IMR-90 (cell line): Measurements from ENCODE around the gene KYNU. TPM values are rescaled to one million over a fixed set of nuclear protein-coding genes. Genes with fewer than 3 reads are reported as not detected.

Experiments
- ATAC-seq: fragments of 200-7000 bp; cut with Tn5 transposase; 2 replicates; pipeline ENCODE4 v1.9.1; 2020; ENCODE audit warnings: low read depth, mild to moderate bottlenecking, moderate library complexity
- BruUV-seq: library from RNA; stranded (reverse); fragments of 400-500 nt; replicated peaks from 2 replicates; lab custom pipeline; 2021; lab: Mats Ljungman, UMichigan
- CTCF ChIA-PET: fragments of 300-600 bp; formaldehyde crosslinking; extraction: SDS; loops from one replicate; lab custom pipeline; 2021; ENCODE audit warnings: antibody characterized with exemption; lab: Yijun Ruan, JAX
- POLR2A ChIA-PET: fragments of 300-600 bp; sonication (Branson Sonifier 250); formaldehyde crosslinking; loops from one replicate; lab custom pipeline; 2022; ENCODE audit warnings: antibody characterized with exemption; ENCODE audit not compliant: unreplicated experiment; lab: Charles Lee
- DNase-seq: peaks from one replicate; pipeline ENCODE4 v3.0.0; 2013
- H2AFZ ChIP-seq: replicated peaks from 2 replicates; pipeline ENCODE3; 2013; ENCODE audit warnings: low read length, mild to moderate bottlenecking; ENCODE audit not compliant: poor library complexity
- H2AK5ac ChIP-seq: 2 replicates; pipeline ENCODE4 v1.6.1; 2013; ENCODE audit warnings: low read depth, low read length, inconsistent platforms
- H2AK9ac ChIP-seq: replicated peaks from 2 replicates; pipeline ENCODE3; 2013; ENCODE audit warnings: mild to moderate bottlenecking, low read depth, low read length, moderate library complexity; ENCODE audit not compliant: poor library complexity
- H2BK120ac ChIP-seq: 2 replicates; pipeline ENCODE4 v1.6.1; 2013; ENCODE audit warnings: low read depth, low read length, inconsistent platforms
- H2BK15ac ChIP-seq: 3 replicates; pipeline ENCODE4 v1.6.1; 2013; ENCODE audit warnings: low read depth, low read length, inconsistent platforms
- H2BK20ac ChIP-seq: 2 replicates; pipeline ENCODE4 v1.6.1; 2013; ENCODE audit warnings: low read depth, mild to moderate bottlenecking, inconsistent platforms, low read length, moderate library complexity
- H2BK5ac ChIP-seq: 2 replicates; pipeline ENCODE4 v1.6.1; 2013; ENCODE audit warnings: mild to moderate bottlenecking, low read depth, low read length, inconsistent platforms; ENCODE audit not compliant: poor library complexity, severe bottlenecking
- H3K14ac ChIP-seq: replicated peaks from 2 replicates; pipeline ENCODE4 v1.6.1; 2013; ENCODE audit warnings: low read depth, low read length, inconsistent platforms
- H3K18ac ChIP-seq: 2 replicates; pipeline ENCODE4 v1.6.1; 2013; ENCODE audit warnings: low read depth, low read length, control low read depth
- H3K23ac ChIP-seq: 2 replicates; pipeline ENCODE4 v1.6.1; 2013; ENCODE audit warnings: low read depth, low read length, inconsistent platforms
- H3K27ac ChIP-seq: 2 replicates; pipeline ENCODE4 v1.5.1; 2013; ENCODE audit warnings: mild to moderate bottlenecking, control low read depth, low read length; ENCODE audit not compliant: insufficient read depth
- H3K27me3 ChIP-seq: 2 replicates; pipeline ENCODE4 v1.6.1; 2013; ENCODE audit warnings: low read length; ENCODE audit not compliant: control insufficient read depth, insufficient read depth
- H3K36me3 ChIP-seq: 2 replicates; pipeline ENCODE4 v1.6.1; 2013; ENCODE audit warnings: low read length, mixed read lengths; ENCODE audit not compliant: control insufficient read depth, insufficient read depth
- H3K4ac ChIP-seq: 2 replicates; pipeline ENCODE4 v1.6.1; 2013; ENCODE audit warnings: low read depth, low read length, inconsistent platforms
- H3K4me1 ChIP-seq: 2 replicates; pipeline ENCODE4 v1.6.1; 2013; ENCODE audit warnings: low read length, mixed read lengths; ENCODE audit not compliant: control insufficient read depth, insufficient read depth
- H3K4me2 ChIP-seq: 2 replicates; pipeline ENCODE4 v1.6.1; 2013; ENCODE audit warnings: low read depth, mild to moderate bottlenecking, control low read depth, low read length, moderate library complexity
- H3K4me3 ChIP-seq: 2 replicates; pipeline ENCODE4 v1.5.1; 2013; ENCODE audit warnings: low read depth, mild to moderate bottlenecking, control low read depth, low read length, moderate library complexity; ENCODE audit not compliant: insufficient read depth
- H3K56ac ChIP-seq: 2 replicates; pipeline ENCODE4 v1.6.1; 2013; ENCODE audit warnings: low read length, inconsistent platforms; ENCODE audit not compliant: insufficient read depth; ENCODE audit errors: extremely low read depth
- H3K79me1 ChIP-seq, 2 experiments: 2 replicates each; pipeline ENCODE4 v1.6.1; 2013; ENCODE audit warnings: low read length in 2 of 2, inconsistent platforms in 1 of 2, low read depth in 1 of 2
- H3K9ac ChIP-seq: 2 replicates; pipeline ENCODE4 v1.6.1; 2013; ENCODE audit warnings: low read depth, low read length, control low read depth
- H3K9me1 ChIP-seq: 2 replicates; pipeline ENCODE4 v1.6.1; 2013; ENCODE audit warnings: low read length, inconsistent platforms; ENCODE audit not compliant: insufficient read depth
- H3K9me3 ChIP-seq: 2 replicates; pipeline ENCODE4 v1.6.1; 2013; ENCODE audit warnings: low read length; ENCODE audit not compliant: control insufficient read depth, insufficient read depth
- H4K20me1 ChIP-seq: 2 replicates; pipeline ENCODE4 v1.6.1; 2013; ENCODE audit warnings: low read length, inconsistent platforms; ENCODE audit not compliant: insufficient read depth
- H4K5ac ChIP-seq: 2 replicates; pipeline ENCODE4 v1.6.1; 2013; ENCODE audit warnings: mild to moderate bottlenecking, low read depth, low read length, control low read depth
- H4K8ac ChIP-seq, 2 experiments: 2 replicates each; pipeline ENCODE4 v1.6.1; 2013; ENCODE audit warnings: low read depth in 2 of 2, low read length in 2 of 2, control low read depth in 1 of 2, inconsistent platforms in 1 of 2
- H4K91ac ChIP-seq: 2 replicates; pipeline ENCODE4 v1.6.1; 2013; ENCODE audit warnings: low read depth, low read length, inconsistent platforms; ENCODE audit not compliant: insufficient read depth
- BHLHE40 ChIP-seq: fragments of 150-350 bp; IDR thresholded peaks from 2 replicates; pipeline ENCODE4 v1.6.1; 2016; ENCODE audit warnings: mild to moderate bottlenecking, low read depth, low read length
- CEBPB ChIP-seq: IDR thresholded peaks from 2 replicates; pipeline ENCODE4 v1.6.1; 2012; ENCODE audit warnings: low read depth, low read length, improper control_type of control experiment
- CHD1 ChIP-seq: IDR thresholded peaks from 2 replicates; pipeline ENCODE4 v1.6.1; 2012; ENCODE audit warnings: low read depth, low read length, improper control_type of control experiment
- FOS ChIP-seq: fragments of 150-350 bp; IDR thresholded peaks from 2 replicates; pipeline ENCODE4 v1.6.1; 2016; ENCODE audit warnings: low read depth, low read length
- MAFK ChIP-seq: IDR thresholded peaks from 2 replicates; pipeline ENCODE4 v1.6.1; 2012; ENCODE audit warnings: low read depth, low read length, improper control_type of control experiment
- MAZ ChIP-seq: IDR thresholded peaks from 2 replicates; pipeline ENCODE4 v1.6.1; 2012; ENCODE audit warnings: low read depth, mild to moderate bottlenecking, low read length, improper control_type of control experiment, moderate library complexity, borderline replicate concordance
- MXI1 ChIP-seq: IDR thresholded peaks from 2 replicates; pipeline ENCODE4 v1.6.1; 2012; ENCODE audit warnings: low read depth, mild to moderate bottlenecking, low read length, moderate library complexity, borderline replicate concordance
- NFE2L2 ChIP-seq: fragments of 150-350 bp; IDR thresholded peaks from 2 replicates; pipeline ENCODE4 v1.6.1; 2016; ENCODE audit warnings: low read depth, mild to moderate bottlenecking, low read length
- POLR2A ChIP-seq: IDR thresholded peaks from 2 replicates; pipeline ENCODE4 v1.6.1; 2012; ENCODE audit warnings: mild to moderate bottlenecking, low read depth, low read length
- RAD21 ChIP-seq: IDR thresholded peaks from 2 replicates; pipeline ENCODE4 v1.6.1; 2012; ENCODE audit warnings: low read length, improper control_type of control experiment
- RCOR1 ChIP-seq: IDR thresholded peaks from 2 replicates; pipeline ENCODE4 v1.6.1; 2012; ENCODE audit warnings: mild to moderate bottlenecking, low read length, improper control_type of control experiment; ENCODE audit not compliant: insufficient replicate concordance
- RFX5 ChIP-seq: IDR thresholded peaks from 2 replicates; pipeline ENCODE4 v1.8.0; 2012; ENCODE audit warnings: low read depth, mild to moderate bottlenecking, low read length, moderate library complexity
- SMC3 ChIP-seq: fragments of 150-350 bp; IDR thresholded peaks from 2 replicates; pipeline ENCODE4 v1.6.1; 2016; ENCODE audit warnings: low read depth, mild to moderate bottlenecking, antibody characterized with exemption, low read length, moderate library complexity
- WGBS, 2 experiments: methylation state at CpG; one replicate each; pipeline versions ENCODE4 v1.1.5 to v1.1.7; 2013; ENCODE audit warnings: missing lambda C conversion rate in 2 of 2; ENCODE audit not compliant: insufficient read length in 1 of 2; ENCODE audit errors: extremely low coverage in 2 of 2; 5-methylcytosine and 5-hydroxymethylcytosine counted together
- dilution Hi-C: fragments of 300-500 bp; cut with HindIII; formaldehyde crosslinking; loops from one replicate; pipeline ENCODE4 v1.14.3; 2018; ENCODE audit warnings: low sequenced_read_pairs; ENCODE audit not compliant: unreplicated experiment
- in situ Hi-C: fragments of 300-500 bp; cut with MboI; formaldehyde crosslinking; loops from 3 replicates; pipeline ENCODE4 v1.14.3; 2019; ENCODE audit warnings: low sequenced_read_pairs, inconsistent platforms, mixed read lengths
- intact Hi-C: fragments of 100-400 bp; cut with micrococcal nuclease; formaldehyde crosslinking; loops from 2 replicates; pipeline ENCODE4 v1.10.0; 2022
- polyA plus RNA-seq, 3 experiments: library from polyadenylated mRNA; depleted of rRNA; stranded (reverse); fragments of >200 nt; gene quantifications; 2 replicates each; pipeline ENCODE4 v1.2.3, GENCODE V29; 2012; ENCODE audit warnings: low replicate concordance in 1 of 3
- total RNA-seq: library from RNA; depleted of rRNA; stranded (reverse); fragments of >200 nt; gene quantifications from 2 replicates; pipeline ENCODE4 v1.2.3, GENCODE V29; 2012
- TF ChIP-seq, protein P1 (sequence below): fragments of 150-350 bp; IDR thresholded peaks from 2 replicates; pipeline ENCODE4 v1.6.1; 2017; ENCODE audit warnings: mild to moderate bottlenecking, antibody characterized with exemption, low read length, low read depth
- TF ChIP-seq, protein P2 (sequence below): conservative IDR thresholded peaks from 2 replicates; pipeline ENCODE4 v1.5.1; 2012; ENCODE audit warnings: mild to moderate bottlenecking, low read depth, low read length, improper control_type of control experiment
- TF ChIP-seq, protein P3 (sequence below): fragments of 150-350 bp; IDR thresholded peaks from 2 replicates; pipeline ENCODE4 v1.6.1; 2016; ENCODE audit warnings: low read depth, mild to moderate bottlenecking, low read length, moderate library complexity, borderline replicate concordance

The KYNU gene
- total and polyA plus RNA-seq, 2 of the 4 experiments (the other 2 are of a cell fraction) = 0.75 to 2.9 TPM

DNA sequence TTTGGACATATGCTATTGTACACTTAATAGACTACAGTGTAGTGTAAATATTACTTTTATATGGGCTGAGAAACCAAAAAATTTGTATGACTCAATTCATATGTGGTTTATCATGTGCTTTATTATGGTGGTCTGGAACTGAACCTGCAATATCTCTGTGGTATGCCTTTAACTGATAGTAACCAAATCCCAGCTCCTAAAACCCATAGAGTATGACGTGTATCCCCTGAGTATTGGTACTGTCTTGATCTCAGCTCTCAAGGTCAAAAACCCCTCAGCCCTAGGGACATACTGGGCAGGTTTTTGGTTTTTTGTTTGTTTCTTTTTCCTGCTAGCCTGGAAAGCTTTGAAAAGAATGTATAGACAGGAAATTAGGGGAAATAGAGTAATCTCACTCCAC, 209.6 kb downstream of the KYNU start:
- no CpG with 5 or more reads among the region's 1 CpG for WGBS, 2 experiments

More for the DNA sequence above, 209.6 kb downstream of the KYNU start:
- H2BK15ac ChIP-seq = 0 out of 3 replicates have a peak overlapping the region, but pooled peaks have one; percentile 43
- no peak overlapping the region for H2AK9ac ChIP-seq
- ATAC-seq (no peak), DNase-seq (peak; percentile 20)
- H3K9me3 ChIP-seq = peaks cover under 1% of the 10 kb centered on the region; the same call in 1 of the 2 replicates
- H3K14ac ChIP-seq = no peak overlapping the region
- no peak overlapping the region for H4K5ac ChIP-seq
- H3K36me3 ChIP-seq = no peaks in the 10 kb centered on the region
- no peak overlapping the region for H2BK120ac ChIP-seq
- no peak overlapping the region for H4K8ac ChIP-seq
- no peak overlapping the region for H3K4ac ChIP-seq
- BruUV-seq = no TSS peak
- H2BK5ac ChIP-seq = no peak overlapping the region
- H3K23ac ChIP-seq = no peak overlapping the region
- no peak for TF ChIP-seq MAZ
- TF ChIP-seq, protein P1, sequence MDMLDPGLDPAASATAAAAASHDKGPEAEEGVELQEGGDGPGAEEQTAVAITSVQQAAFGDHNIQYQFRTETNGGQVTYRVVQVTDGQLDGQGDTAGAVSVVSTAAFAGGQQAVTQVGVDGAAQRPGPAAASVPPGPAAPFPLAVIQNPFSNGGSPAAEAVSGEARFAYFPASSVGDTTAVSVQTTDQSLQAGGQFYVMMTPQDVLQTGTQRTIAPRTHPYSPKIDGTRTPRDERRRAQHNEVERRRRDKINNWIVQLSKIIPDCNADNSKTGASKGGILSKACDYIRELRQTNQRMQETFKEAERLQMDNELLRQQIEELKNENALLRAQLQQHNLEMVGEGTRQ = no peak
- no peak for TF ChIP-seq MAFK
- no peak for TF ChIP-seq CEBPB
- TF ChIP-seq NFE2L2 = no peak
- TF ChIP-seq RAD21 = no peak
- TF ChIP-seq, protein P2, sequence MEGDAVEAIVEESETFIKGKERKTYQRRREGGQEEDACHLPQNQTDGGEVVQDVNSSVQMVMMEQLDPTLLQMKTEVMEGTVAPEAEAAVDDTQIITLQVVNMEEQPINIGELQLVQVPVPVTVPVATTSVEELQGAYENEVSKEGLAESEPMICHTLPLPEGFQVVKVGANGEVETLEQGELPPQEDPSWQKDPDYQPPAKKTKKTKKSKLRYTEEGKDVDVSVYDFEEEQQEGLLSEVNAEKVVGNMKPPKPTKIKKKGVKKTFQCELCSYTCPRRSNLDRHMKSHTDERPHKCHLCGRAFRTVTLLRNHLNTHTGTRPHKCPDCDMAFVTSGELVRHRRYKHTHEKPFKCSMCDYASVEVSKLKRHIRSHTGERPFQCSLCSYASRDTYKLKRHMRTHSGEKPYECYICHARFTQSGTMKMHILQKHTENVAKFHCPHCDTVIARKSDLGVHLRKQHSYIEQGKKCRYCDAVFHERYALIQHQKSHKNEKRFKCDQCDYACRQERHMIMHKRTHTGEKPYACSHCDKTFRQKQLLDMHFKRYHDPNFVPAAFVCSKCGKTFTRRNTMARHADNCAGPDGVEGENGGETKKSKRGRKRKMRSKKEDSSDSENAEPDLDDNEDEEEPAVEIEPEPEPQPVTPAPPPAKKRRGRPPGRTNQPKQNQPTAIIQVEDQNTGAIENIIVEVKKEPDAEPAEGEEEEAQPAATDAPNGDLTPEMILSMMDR = no peak
- TF ChIP-seq, protein P3, sequence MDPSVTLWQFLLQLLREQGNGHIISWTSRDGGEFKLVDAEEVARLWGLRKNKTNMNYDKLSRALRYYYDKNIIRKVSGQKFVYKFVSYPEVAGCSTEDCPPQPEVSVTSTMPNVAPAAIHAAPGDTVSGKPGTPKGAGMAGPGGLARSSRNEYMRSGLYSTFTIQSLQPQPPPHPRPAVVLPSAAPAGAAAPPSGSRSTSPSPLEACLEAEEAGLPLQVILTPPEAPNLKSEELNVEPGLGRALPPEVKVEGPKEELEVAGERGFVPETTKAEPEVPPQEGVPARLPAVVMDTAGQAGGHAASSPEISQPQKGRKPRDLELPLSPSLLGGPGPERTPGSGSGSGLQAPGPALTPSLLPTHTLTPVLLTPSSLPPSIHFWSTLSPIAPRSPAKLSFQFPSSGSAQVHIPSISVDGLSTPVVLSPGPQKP = no peak
- TF ChIP-seq FOS = no peak
- TF ChIP-seq BHLHE40 = no peak
- no peak for TF ChIP-seq CHD1
- TF ChIP-seq MXI1 = no peak
- no peak for TF ChIP-seq SMC3
- no peak for TF ChIP-seq RFX5
- TF ChIP-seq POLR2A = no peak
- no peak for TF ChIP-seq RCOR1
- no peak overlapping the region for H4K91ac ChIP-seq
- intact Hi-C loops = no loop called here
- H2BK20ac ChIP-seq = no peak overlapping the region
- H4K20me1 ChIP-seq = no peaks in the 10 kb centered on the region
- H3K79me1 ChIP-seq = no peaks in the 10 kb centered on the region
- dilution Hi-C loops = no loop called here
- POLR2A ChIA-PET = no interaction called here
- no peak overlapping the region for H3K4me3 ChIP-seq
- in situ Hi-C loops = no loop called here
- H2AFZ ChIP-seq = no peak overlapping the region
- H3K9ac ChIP-seq = no peak overlapping the region
- no peak overlapping the region for H3K4me2 ChIP-seq
- no peak overlapping the region for H3K27ac ChIP-seq
- CTCF ChIA-PET = interaction anchor here (0.6 to 0.8 kb wide), 2 partner anchors 16 to 197 kb away, joined by 3 to 5 read pairs; no protein-coding TSS in a partner anchor
- peaks cover 2% of the 10 kb centered on the region; the same call in 1 of the 2 replicates for H3K4me1 ChIP-seq
- H2AK5ac ChIP-seq = no peak overlapping the region
- no peaks in the 10 kb centered on the region for H3K27me3 ChIP-seq
- no peak overlapping the region for H3K18ac ChIP-seq
- H3K9me1 ChIP-seq = no peaks in the 10 kb centered on the region
- H3K56ac ChIP-seq = no peak overlapping the region
